HFF-Myc (cell line): ENCODE data around the gene KCTD11.
"Not testable (repeated sequence)": the region's sequence is repeated elsewhere in the genome, so short reads cannot be mapped to it uniquely, and the experiment has no call there.

ENCODE experiments used
- DNase-seq: peaks from one replicate; pipeline ENCODE4 v3.0.0-alpha.2; 2011; ENCODE audit warnings: low read depth; ENCODE audit errors: extremely low read depth
- H3K4me3 ChIP-seq: replicated peaks from 2 replicates; pipeline ENCODE4 v1.5.1; 2011; ENCODE audit warnings: low read depth, mild to moderate bottlenecking, control low read depth, low read length
- CTCF ChIP-seq: IDR thresholded peaks from 2 replicates; pipeline ENCODE4 v1.5.1; 2012; ENCODE audit warnings: mild to moderate bottlenecking, low read depth, low read length, control low read depth; ENCODE audit errors: missing control alignments

The KCTD11 gene

GRCh38 chr17:7367083-7367482 lies 15.1 kb downstream of the KCTD11 start:
- no peak for TF ChIP-seq CTCF
- no peak for DNase-seq
- no peak overlapping the region for H3K4me3 ChIP-seq

DNA sequence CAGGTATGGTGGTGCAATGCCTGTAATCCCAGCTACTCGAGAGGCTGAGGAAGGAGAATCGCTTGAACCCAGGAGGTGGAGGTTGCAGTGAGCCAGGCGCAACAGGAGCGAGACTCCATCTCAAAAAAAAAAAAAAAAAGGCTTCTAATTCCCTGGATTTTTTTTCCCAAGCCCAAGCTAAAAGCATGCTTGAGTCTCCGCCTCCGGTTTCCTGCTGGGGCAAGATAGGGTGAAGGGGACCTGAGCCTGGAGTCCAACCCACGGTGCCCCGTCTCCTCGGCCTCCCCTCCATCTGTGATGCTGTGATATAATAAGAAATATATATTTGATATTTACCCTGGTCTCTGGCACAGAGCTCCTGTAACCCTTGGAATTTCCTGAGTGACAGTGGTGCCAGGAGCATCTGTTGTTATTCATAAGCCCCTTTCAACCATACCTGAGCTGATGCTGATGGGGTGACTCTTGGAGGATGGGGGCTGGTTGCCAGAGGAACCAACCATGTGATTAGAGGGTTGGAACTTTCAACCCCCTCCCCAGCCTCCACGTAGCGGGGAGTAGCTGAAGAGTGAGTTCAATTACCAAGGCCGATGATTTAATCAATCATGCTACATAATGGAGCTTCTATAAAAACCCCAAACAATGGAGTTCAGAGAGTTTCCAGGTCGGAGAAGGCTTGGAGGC lies 16.1 kb downstream of the KCTD11 start:
- TF ChIP-seq CTCF, result no peak
- no peak overlapping the region for H3K4me3 ChIP-seq
- DNase-seq, result no peak

DNA sequence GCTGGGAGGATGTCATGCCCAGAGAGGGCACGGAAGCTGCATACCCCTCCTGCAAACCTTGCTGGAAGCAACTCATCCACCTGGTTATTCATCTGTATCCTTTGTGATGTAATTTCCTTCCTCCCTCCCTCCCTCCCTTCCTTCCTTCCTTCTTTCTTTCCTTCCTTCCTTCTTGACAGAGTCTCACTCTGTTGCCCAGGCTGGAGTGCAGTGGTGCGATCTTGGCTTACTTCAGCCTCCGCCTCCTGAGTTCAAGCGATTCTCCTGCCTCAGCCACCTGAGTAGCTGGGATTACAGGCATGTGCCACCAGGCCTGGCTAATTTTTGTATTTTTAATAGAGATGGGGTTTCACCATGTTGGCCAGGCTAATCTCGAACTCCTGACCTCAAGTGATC lies 16.6 kb downstream of the KCTD11 start:
- not testable (repeated sequence) for DNase-seq, H3K4me3 ChIP-seq

DNA sequence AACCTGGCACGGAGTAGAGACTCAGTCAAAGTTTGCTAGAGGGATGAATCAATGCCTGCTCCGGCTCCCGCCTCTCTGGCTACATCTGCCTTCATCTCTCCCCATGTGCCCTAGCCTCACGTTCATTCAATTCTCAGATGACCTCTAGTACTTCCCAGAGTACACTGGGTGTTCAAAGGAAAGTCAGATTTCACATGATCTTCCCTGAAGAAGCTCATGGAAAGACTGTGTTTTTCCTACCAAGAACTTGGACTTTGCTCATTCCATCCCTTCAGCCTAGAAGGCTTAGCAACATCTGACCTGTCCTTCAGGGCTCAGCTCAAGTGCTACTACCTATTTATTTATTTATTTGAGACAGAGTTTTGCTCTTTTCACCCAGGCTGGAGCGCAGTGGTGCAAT lies 17.9 kb downstream of the KCTD11 start:
- no peak for TF ChIP-seq CTCF
- H3K4me3 ChIP-seq, result no peak overlapping the region
- no peak for DNase-seq

GRCh38 chr17:7370853-7371252 lies 18.9 kb downstream of the KCTD11 start:
- DNase-seq, result no peak
- no peak for TF ChIP-seq CTCF
- H3K4me3 ChIP-seq, result no peak overlapping the region

DNA sequence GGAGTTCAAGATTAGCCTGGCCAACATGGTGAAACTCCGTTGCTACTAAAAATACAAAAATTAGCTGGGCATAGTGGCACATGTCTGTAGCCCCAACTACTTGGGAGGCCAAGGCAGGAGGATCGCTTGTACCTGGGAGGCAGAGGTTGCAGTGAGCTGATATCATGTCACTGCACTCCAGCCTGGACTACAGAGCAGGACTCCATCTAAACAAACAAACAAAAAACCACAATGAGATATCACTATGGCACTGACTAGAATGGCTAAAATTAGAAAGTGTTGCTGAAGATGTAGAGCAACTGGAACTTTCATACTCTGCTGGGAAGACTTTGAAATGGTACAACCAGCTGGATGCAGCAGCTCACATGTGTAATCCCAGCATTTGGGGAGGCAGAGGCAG lies 22.4 kb downstream of the KCTD11 start:
- TF ChIP-seq CTCF, result no peak
- H3K4me3 ChIP-seq, result no peak overlapping the region
- no peak for DNase-seq

- TF ChIP-seq CTCF, result no peak
- DNase-seq, result no peak
- no peak overlapping the region for H3K4me3 ChIP-seq
These were observed 27.2 kb downstream of the KCTD11 start for GRCh38 chr17:7379134-7379533.
